OCI-LY3 (cell line): ENCODE data around the gene EDN2.

ENCODE experiments used
- H2AFZ ChIP-seq: fragments of 200-600, 300-600 bp; shearing (Covaris generic); 2 replicates; pipeline ENCODE4 v1.6.0; 2014; ENCODE audit warnings: antibody characterized with exemption, low read depth, low read length
- H3K27ac ChIP-seq: fragments of 200-600, 300-600 bp; sonication (generic); 2 replicates; pipeline ENCODE4 v1.5.1; 2014; ENCODE audit warnings: mild to moderate bottlenecking, low read length, moderate library complexity, mixed read lengths
- H3K27me3 ChIP-seq: fragments of 200-600, 300-600 bp; sonication (generic); 2 replicates; pipeline ENCODE4 v1.6.1; 2014; ENCODE audit warnings: low read depth, low read length, mixed read lengths
- H3K36me3 ChIP-seq: fragments of 200-600, 300-600 bp; sonication (generic); replicated peaks from 2 replicates; pipeline ENCODE3; 2014; ENCODE audit warnings: low read depth, low read length, mixed read lengths
- H3K4me1 ChIP-seq: fragments of 300-600, 200-600 bp; sonication (generic); 2 replicates; pipeline ENCODE4 v1.6.1; 2014; ENCODE audit warnings: low read length, mixed read lengths
- H3K4me2 ChIP-seq: fragments of 200-600, 300-600 bp; sonication (generic); 2 replicates; pipeline ENCODE4 v1.6.1; 2014; ENCODE audit warnings: low read length, mixed read lengths
- H3K4me3 ChIP-seq: fragments of 300-600, 200-600 bp; sonication (generic); 2 replicates; pipeline ENCODE4 v1.5.1; 2014; ENCODE audit warnings: antibody characterized with exemption, mild to moderate bottlenecking, low read length, moderate library complexity
- H3K79me2 ChIP-seq: fragments of 300-600, 200-600 bp; shearing (Covaris generic); 2 replicates; pipeline ENCODE4 v1.6.1; 2014; ENCODE audit warnings: mild to moderate bottlenecking, low read length, mixed read lengths
- H3K9ac ChIP-seq: fragments of 300-600, 200-600 bp; shearing (Covaris generic); 2 replicates; pipeline ENCODE4 v1.6.0; 2014; ENCODE audit warnings: mild to moderate bottlenecking, low read length, moderate library complexity
- H3K9me3 ChIP-seq: fragments of 200-600, 300-600 bp; shearing (Covaris generic); 2 replicates; pipeline ENCODE4 v1.6.1; 2014; ENCODE audit warnings: low read length, mixed read lengths; ENCODE audit not compliant: insufficient read depth
- H4K20me1 ChIP-seq: fragments of 200-600, 300-600 bp; sonication (generic); 2 replicates; pipeline ENCODE4 v1.6.1; 2016; ENCODE audit warnings: low read length, mixed read lengths; ENCODE audit not compliant: insufficient read depth
- CTCF ChIP-seq: fragments of 200-600, 300-600 bp; sonication (generic); IDR thresholded peaks from 2 replicates; pipeline ENCODE4 v1.5.1; 2014; ENCODE audit warnings: antibody characterized with exemption, low read length, low read depth
- EZH2phosphoT487 ChIP-seq: fragments of 200-600 bp; shearing (Covaris generic); IDR thresholded peaks from 2 replicates; pipeline ENCODE4 v1.6.1; 2018; ENCODE audit warnings: antibody characterized with exemption, mixed run types, low read depth

The EDN2 gene

GRCh38 chr1:41450747-41451285 lies 33.7 kb downstream of the EDN2 start:
- H3K79me2 ChIP-seq = no peaks in the 10 kb centered on the region
- TF ChIP-seq CTCF (no peak), EZH2phosphoT487 (no peak)

GRCh38 chr1:41449326-41449921 lies 35.1 kb downstream of the EDN2 start:
- no peak overlapping the region for H3K4me3 ChIP-seq
- H3K4me2 ChIP-seq = no peak overlapping the region
- H2AFZ ChIP-seq = no peak overlapping the region
- TF ChIP-seq CTCF (no peak), EZH2phosphoT487 (no peak)
- no peaks in the 10 kb centered on the region for H3K36me3 ChIP-seq
- no peak overlapping the region for H3K27ac ChIP-seq
- H3K79me2 ChIP-seq = no peaks in the 10 kb centered on the region
- H3K9me3 ChIP-seq = 0 out of 2 replicates have a peak, but pooled peaks cover under 1% of the 10 kb centered on the region
- H4K20me1 ChIP-seq = no peaks in the 10 kb centered on the region
- no peak overlapping the region for H3K9ac ChIP-seq
- H3K4me1 ChIP-seq = no peaks in the 10 kb centered on the region
- H3K27me3 ChIP-seq = no peaks in the 10 kb centered on the region; the same call in 1 of the 2 replicates

More at GRCh38 chr1:41450747-41451285, 33.7 kb downstream of the EDN2 start:
- H3K9ac ChIP-seq = no peak overlapping the region
- H2AFZ ChIP-seq = no peak overlapping the region
- no peaks in the 10 kb centered on the region for H4K20me1 ChIP-seq
- no peak overlapping the region for H3K4me2 ChIP-seq
- H3K4me3 ChIP-seq = no peak overlapping the region
- H3K36me3 ChIP-seq = no peaks in the 10 kb centered on the region
- no peaks in the 10 kb centered on the region for H3K4me1 ChIP-seq
- H3K27ac ChIP-seq = no peak overlapping the region
- H3K9me3 ChIP-seq = no peaks in the 10 kb centered on the region
- H3K27me3 ChIP-seq = no peaks in the 10 kb centered on the region; the same call in 1 of the 2 replicates

- Histone ChIP-seq H3K27ac (no peak overlapping the region), H2AFZ (no peak overlapping the region), H3K79me2 (no peaks in the 10 kb centered on the region), H3K4me3 (no peak overlapping the region), H3K4me1 (no peaks in the 10 kb centered on the region), H3K36me3 (no peaks in the 10 kb centered on the region), H3K9ac (no peak overlapping the region), H4K20me1 (no peaks in the 10 kb centered on the region), H3K9me3 (0 out of 2 replicates have a peak, but pooled peaks cover 4% of the 10 kb centered on the region), H3K4me2 (no peak overlapping the region), H3K27me3 (no peaks in the 10 kb centered on the region; the same call in 1 of the 2 replicates)
- TF ChIP-seq EZH2phosphoT487 = no peak
- no peak for TF ChIP-seq CTCF
Measured at GRCh38 chr1:41448821-41449220, 35.7 kb downstream of the EDN2 start.

GRCh38 chr1:41447995-41448770 lies 36.3 kb downstream of the EDN2 start:
- Histone ChIP-seq H3K4me3 (no peak overlapping the region), H3K79me2 (no peaks in the 10 kb centered on the region), H2AFZ (no peak overlapping the region), H3K27me3 (no peaks in the 10 kb centered on the region; the same call in 1 of the 2 replicates), H3K36me3 (no peaks in the 10 kb centered on the region), H4K20me1 (no peaks in the 10 kb centered on the region), H3K9me3 (0 out of 2 replicates have a peak, but pooled peaks cover 4% of the 10 kb centered on the region), H3K4me2 (no peak overlapping the region), H3K4me1 (no peaks in the 10 kb centered on the region), H3K9ac (no peak overlapping the region), H3K27ac (no peak overlapping the region)
- TF ChIP-seq EZH2phosphoT487 (no peak), CTCF (no peak)
